OCI-M1 (cell line): ENCODE data around the gene C5orf22.
"Not testable (repeated sequence)": the region's sequence is repeated elsewhere in the genome, so short reads cannot be mapped to it uniquely, and the experiment has no call there.

ENCODE experiments used
- DNase-seq: peaks from one replicate; lab custom pipeline; 2025; lab: John Stamatoyannopoulos, UW

C5orf22 gene

DNA sequence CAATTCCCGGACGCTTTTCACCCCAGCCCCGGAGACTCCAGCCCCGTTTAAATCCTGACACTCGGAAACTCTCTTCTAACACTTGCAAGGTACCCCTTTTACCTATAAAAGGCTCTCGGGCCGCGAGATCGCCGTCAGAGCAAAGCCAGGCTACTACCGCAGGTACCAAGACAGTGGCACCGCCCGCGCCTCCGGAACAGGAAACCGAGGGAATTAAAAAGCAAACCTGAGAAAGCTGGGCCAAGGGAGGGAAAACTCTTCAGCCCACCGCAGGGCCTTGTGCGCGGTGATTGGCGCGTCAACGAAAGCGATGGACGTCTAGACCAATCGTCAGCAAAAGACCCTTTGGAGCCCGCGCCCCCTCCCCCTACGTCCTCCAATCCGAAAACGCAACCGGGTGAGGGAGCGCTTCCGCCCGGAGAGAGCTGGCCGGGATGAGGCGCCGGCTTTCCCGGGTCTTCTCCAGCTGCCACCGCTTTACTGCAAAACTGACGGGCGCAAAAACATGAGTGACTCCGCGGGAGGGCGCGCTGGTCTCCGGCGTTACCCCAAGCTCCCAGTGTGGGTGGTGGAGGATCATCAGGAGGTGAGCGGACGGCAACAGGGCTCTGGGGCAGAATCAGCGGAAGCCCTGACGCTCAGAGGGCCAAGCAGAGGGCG, at the start of gene C5orf22, which contains the start of gene DROSHA:
Gene C5orf22 (plus strand): TSS at position 414 of the 660 bp plus-strand sequence. CDS start 92 bp downstream, at position 506.
Gene DROSHA (minus strand): TSS at position 206 of the 660 bp plus-strand sequence. CDS start 3,034 bp downstream, outside the sequence.
- DNase-seq = peak; percentile 97

DNA sequence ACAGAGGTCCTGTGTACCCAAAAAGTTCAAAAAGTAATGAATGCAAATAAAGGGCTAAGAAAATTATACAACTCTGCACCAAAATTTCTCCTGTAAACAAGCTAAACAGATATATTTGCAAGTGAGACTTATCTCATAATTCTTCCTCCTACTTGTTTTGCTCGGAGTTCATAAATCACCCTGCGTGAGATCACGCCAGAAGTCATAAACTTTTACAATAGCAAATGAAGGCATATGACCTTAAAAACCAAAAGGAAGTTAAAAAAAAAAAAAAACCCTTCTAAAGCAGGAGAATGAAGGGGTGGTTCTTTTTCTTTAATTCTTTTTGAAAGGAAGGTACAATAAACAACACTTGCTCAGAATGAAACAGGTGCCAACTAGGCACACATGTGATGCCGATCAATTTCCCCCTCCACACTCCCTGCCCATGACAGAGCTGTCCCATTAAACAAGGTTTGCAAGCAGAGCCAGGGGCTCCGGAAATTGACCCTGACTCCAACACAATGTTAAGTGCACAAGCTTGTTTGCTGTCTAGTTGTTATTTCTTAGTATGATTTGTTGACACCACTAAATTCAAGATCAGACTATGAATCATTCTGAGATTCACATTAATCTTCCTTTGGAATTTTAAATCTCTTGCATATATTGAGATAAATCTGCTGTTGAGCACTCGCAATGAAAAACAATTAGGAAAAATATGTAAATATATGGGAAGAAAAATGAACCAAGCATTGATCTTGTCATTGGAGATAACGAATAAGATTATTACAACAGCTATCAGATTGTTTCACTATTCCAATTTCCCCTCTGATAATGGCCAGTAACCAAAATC, 46.5 kb upstream of the C5orf22 start:
- DNase-seq = no peak

DNA sequence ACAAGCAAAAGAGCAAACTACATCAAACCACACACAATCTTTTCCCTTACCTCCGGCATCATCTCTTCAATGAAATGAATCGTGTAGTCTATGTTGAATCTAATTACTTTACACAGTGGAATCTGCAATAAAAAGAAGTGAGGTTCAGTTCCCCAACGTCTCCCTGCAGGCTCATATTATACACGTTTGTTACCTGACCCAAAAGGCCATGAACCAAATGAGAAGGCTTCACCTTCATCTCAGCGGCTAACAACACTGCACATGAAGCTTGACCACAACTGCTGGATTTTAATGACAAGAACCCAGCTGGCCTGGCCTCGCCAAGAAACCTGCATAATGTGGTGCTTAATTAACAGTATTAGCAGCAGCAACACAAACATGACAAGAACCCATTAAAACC, 45.7 kb upstream of the C5orf22 start:
- no peak for DNase-seq

DNA sequence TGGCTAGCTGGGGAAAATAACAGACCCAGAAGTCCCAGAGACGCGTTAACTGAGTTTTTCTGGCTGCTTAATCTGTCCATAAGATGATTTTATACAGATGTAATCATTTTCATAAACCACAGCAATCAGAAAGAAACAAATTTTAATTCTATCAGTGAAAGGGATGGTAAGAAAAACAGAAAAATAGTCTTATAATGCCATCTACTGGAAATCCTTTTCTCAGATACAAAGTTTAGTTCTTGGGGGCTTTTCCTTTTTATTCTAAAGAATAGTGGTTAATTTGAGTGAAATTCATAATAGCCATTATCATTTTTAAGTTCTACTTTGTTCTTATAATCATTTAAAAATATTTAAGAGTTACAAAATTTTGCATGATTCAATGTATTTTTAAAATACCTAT, 44.6 kb upstream of the C5orf22 start:
- DNase-seq = peak; percentile 5

DNA sequence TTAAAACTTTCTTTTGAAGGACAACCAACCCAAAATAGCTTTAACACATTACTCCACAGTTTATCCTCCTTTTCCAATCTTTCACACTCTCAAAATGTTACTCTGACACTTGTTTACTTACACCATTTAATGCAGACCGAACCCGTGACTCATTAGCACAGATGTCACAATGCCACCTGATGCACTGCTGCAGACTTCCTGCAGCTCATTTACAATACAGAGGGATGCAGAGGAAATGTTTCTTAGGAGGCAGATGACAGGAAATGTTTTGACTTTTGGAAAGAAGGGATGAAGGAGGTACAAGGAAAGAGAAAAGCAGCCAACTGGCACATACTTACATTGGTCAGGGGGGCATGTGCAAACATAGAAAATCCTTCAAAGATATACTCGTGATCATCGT, 39.2 kb upstream of the C5orf22 start:
- no peak for DNase-seq

DNA sequence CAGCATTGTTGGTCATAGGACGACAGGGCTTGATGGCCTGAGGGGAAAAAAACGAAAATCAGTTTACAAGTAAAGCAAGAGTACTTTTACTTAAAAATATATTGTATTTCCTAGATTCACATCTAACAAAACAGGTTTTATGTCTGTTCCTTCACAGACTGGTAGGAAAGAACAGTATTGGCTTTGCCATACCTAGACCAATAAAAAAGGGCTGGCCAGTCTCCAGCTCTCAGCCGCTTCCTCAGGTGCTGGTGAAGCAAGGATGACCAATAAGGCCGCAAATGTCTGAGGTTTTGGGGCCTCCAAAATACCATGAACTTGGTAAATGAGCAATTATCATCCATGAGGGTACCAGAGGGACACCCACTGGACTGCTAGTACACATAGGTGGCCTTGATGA, 36.8 kb upstream of the C5orf22 start:
- DNase-seq = no peak

DNA sequence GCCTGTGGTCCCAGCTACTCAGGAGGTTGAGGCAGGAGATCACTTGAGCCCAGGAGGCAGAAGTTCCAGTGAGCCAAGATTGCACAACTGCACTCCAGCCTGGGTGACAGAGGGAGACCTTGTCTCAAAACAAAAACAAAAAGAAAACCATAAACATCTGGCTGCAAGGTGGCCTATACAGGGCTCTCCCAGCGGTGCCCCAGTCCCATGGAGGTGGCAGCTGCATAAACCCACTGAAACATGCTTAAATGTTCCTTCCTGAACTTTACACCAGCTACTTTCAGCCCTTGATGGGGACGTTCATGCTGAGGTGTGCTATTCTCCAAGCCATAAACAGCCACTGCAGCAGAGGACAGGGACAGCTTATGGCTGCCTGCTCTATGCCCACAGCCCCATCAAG, 35.8 kb upstream of the C5orf22 start:
- no peak for DNase-seq

DNA sequence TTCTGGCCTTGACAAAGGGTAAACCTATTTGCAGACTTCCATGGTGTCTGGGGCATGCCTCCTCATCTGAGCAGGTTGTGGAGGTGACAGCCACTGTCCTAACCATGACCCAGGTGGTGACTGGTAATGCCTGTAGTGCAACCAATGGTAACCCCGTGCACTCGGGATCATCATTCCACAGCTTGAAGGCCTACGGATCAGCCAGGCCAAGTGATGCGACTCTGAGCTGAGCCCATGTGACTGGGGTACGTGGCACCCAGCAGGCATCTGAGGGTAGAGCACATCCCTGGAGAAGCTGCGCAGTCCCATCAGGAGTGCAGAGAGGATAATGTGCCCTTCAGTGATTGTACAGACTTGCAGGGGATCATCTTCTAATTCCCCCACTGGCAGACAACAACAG, 35.2 kb upstream of the C5orf22 start:
- DNase-seq = no peak

DNA sequence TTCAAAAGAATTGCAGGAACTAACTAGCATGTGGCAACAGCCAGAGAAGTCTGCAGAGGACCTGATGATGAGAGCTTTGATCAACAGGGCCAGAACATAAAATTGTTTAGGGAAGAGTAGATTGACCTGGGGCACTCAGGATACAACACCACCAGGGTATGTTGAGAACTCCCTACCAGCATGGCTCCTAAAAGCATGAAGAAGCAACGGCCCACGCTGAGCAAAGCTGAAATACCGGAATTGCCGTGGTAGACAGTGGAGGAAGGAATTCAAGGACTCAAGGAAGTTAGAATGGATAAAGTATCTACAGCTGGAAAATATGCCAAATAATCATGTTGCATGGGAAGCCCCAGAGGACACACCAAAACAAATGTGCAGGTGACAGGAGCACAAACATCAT, 31.8 kb upstream of the C5orf22 start:
- DNase-seq = no peak

DNA sequence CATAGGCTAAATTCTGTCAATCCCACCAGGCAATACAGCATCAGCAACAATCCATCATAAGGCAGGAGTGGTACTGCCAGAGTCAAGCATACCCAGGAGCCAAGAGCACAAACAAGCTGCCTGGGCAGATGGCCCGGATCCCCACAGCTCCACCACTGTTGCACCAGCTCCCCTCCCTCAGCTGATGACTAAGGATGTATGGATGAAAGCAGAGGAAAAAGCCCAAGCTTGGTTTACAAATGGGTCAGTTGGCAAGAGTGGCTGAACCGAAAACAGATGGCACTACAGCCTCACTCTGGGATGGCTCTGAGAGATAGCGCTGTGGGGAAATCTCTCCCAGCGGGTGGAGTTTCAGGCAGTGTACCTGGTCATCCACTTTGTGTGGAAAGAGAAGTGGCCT, 29.6 kb upstream of the C5orf22 start:
- no peak for DNase-seq

DNA sequence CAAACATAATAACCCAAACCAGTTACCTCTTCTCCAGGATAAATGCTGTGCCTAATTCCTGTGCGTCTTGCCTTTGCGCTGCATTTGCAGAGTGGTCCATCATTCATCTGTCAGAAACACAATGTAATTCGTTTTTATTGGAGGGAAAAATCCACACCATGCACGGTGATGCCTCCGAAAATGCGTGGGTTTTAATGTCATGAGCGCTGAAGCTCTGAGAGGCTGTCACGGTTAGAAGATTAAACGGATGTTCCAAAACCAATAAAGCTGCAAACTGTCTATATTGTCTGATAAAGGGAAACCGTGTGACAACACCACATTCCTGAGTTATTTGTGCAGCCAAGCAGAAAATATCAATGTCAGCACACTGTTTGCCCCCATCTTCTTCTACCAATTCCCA, 27.6 kb upstream of the C5orf22 start:
- DNase-seq = no peak

DNA sequence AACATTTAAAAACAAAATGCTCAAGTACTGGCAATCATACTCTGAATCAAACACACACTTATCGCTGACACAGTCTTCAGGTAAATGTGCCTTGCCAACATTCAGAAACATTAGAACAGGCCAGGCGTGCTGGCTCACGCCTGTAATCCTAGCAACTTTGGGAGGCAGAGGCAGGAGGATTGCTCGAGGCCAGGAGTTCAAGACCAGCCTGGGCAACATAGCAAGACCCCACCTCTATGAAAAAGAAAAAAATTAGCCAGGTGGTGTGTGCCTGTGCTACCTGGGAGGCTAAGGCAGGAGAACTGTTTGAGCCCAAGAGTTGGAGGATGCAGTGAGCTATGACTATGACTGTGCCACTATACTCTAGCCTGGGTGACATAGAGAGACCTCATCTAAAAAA, 20.8 kb upstream of the C5orf22 start:
- no peak for DNase-seq

DNA sequence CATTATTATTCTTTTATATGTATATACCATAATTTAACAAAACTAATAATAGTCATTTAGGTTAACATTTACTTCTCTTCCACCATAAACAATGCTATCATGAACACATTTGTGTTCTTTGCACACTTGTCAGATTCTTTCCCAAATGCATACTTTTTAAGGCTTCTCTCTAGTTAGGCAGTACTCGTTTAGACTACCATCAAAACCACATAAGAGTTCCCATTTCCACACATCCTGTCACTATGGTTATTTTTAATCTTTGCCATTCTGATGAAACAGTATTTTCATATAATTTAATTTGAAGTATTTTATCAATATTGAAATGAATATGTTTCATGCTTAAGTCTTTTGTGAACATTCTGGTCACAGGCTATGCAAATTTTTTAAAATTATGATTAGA, 15.3 kb upstream of the C5orf22 start:
- DNase-seq = no peak

DNA sequence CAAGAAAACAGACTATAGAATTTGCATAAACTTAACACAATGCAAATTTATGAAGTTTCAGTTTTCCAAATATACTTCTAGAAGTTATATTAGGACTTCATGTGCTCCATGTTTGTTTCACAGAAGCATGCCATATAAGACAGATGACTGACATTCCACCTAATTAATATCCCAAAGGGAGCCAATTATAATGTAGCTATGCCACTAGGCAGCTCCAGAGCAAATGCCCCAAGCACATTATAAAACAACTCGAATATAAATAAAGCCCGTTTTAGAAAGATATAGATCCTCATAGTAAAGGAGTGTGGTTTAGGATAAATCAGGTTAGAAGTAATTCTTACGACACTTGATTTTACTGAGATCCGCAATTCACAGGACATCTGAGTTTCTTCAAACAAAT, 9.1 kb upstream of the C5orf22 start:
- no peak for DNase-seq

DNA sequence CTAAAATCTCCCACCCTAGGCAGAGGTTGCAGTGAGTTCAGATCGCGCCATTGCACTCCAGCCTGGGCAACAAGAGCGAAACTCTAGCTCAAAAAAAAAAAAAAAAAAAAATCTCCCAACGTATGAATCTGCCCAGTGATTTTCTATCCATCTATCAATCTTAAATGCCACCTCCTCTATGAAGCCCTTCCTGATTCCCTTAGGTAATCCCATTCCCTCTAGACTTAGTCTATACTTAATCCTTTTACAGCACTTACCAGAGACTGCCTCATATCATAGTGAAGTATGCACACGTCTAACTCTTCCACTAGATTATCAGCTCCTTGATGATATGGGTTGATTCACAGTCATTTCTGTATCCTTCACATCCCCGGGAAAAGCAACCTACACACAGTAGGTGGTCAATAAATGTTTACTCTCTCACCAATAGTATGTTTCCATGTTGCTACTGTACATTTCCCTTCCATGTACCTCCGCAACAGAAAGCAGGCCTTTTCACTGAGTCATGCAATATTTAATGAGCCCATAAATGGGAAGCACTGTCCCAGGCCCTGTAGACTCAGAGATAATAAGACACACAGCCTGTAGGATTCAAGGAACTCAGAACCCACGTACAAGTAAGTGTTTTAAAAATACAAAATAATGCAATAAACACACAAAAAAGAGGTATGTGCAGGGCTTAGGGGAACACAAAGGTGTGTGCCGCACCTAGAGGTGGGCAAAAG, 1.4 kb upstream of the C5orf22 start:
- DNase-seq = peak; percentile 14

DNA sequence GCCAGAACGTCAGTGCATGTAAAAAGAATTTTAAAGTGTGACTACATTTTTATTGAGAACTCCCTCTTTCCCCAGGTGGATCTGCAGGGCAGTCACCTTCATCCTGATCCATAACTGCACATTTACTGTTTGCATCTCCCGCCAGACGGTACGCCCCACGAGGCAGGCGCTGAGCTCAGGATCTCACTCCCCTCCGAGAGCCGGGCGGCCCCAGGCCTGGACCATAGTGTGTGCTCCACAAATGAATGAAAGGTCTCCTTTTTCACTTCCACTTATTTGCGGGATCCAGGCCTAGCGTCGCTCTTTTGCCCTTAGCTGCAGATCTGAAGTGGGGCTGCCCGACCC, 586 bp upstream of the C5orf22 start:
- DNase-seq = peak; percentile 61

DNA sequence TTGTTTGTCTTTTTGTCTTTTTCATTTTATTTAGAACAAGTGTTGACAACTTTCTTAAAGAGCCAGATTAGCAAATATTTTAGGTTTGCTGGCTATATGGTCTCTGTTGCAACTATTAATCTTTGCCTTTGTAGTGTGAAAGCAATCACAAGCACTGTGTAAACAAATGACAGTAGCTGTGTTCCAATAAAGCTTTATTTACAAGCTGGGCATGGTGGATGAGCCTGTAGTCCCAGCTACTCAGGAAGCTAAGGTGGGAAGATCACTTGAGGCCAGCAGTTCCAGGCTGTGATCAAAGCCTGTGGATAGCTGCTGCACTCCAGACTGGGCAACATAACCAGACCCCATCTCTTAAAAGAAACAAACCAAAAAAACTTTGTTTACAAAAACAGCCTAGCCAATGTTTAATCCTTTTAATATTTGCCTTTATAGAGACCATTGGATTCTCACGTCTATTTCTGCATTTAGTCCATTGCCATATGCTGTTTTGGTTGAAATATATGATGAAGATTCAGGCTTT, 2.5 kb downstream of the C5orf22 start:
- no peak for DNase-seq

DNA sequence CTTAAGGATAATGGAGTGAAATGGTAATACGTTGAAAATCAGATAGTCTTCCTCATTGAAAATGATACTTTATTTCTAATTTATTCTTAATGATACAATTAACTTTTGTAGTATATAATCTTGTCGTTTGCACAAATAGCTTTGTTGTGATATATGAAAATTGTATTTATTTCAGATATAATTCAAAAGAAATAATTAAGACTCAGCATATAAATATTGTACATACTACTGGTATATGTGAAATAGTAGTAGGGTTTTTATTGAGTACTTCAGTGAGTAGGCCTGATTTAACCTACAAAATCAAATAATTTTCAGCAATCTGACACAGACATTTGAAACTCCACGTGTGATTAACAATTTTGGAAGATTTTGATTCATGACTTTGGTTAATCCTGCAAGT, 4.8 kb downstream of the C5orf22 start:
- DNase-seq = no peak

DNA sequence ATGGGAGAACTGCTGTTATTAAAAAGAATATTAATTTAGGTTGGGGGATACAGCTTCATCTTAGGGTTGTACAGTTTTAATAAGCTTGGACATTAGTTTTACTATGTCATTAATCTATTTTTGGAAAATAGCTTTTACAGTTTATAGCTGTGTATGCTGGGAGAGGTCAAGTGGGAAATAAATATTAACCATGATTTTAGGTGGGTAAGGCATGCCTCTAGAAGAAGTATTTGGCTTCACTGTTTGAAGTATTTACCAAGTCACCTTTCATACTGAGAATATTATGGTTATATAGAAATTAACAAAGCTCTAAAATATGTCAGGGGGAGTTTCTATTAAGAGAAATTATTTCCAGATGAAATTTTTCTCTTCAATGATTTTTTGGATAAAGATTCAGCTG, 5.2 kb downstream of the C5orf22 start:
- DNase-seq = no peak

DNA sequence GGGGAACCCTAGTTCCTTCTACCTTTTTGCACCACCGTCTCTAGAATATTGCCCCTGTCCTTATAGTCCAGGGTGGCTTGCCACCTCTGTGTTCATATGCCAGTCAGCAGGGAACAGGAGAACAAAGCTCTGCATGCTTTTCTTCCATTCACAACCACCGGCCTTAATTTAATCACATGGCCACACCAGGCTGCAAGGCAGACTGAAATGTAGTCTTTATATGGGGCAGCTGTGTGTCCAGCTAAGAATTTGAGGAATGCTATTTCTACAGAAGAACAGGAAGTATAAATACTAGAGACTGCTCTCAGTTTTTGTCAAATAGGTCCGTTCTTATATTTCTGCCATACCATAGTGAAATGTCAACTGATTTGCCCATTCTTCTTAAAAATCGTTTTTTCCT, 5.8 kb downstream of the C5orf22 start:
- DNase-seq = no peak

DNA sequence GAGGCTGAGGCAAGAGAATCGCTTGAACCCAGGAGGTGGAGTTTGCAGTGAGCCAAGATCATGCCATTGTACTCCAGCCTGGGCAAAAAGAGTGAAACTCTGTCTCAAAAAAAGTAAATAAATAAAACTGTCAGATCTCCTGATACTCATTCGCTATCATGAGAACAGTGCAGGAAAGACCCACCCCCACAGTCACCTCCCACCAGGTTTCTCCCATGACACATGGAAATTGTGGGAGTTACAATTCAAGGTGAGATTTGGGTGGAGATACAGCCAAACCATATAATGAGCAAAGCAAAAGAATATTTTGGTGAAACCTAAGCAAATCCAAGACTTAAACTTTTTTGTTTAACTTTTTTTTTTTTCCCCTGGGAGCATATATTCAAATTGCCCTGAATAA, 17.0 kb downstream of the C5orf22 start:
- DNase-seq = not testable (repeated sequence)

DNA sequence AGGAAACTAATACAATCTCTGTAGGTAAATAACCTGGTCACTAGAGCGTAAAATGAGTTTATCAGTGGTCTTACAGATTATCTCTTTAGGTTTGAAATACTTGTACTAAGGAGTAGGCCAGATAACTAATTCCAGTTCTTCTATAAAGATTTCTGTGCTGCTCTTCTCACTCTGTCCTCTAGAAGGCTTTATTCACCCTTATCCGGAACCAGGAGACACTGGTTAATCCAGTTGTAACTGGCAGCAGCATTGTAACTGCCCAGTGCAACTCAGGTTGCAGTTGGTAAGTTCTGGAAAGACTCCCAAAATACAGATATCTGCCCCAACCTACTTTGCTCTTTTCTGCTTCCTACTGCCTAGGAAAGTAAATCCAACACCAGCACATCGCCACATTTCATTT, 19.8 kb downstream of the C5orf22 start:
- no peak for DNase-seq

DNA sequence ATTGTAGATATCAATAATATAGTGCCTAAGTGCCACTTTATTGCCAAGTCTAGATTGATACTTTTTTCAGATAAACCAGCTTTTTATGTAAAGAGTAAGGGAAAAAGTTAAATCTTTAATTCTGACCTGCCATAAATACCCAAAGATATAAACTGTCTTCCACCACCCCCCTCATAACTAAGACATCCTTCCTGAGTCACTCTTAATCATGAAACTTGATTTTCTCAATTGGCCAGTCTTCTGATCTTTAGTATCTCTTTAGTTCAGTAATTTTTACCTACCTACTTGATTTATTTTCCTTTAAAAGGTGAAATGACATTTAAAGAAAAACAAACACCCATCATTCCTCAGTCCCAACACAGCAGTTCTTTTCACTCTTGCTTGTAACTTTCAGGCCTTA, 21.8 kb downstream of the C5orf22 start:
- no peak for DNase-seq
